Subcutaneous adipose tissue (tissue), 4 donors: ENCODE results near the gene ATG3. TPM values are rescaled to one million over a fixed set of nuclear protein-coding genes. Genes with fewer than 3 reads are reported as not detected.

Source experiments
- total RNA-seq, 4 donors: library from RNA; depleted of rRNA; stranded (reverse); fragments of >200 nt; gene quantifications; one replicate each; pipeline ENCODE4 v1.1.0, GENCODE V29; 2016

The ATG3 gene
- total RNA-seq, 4 donors from 2014 or later, result 53.9 to 79.3 (median 70.3) TPM

Other genes with a start within 250 kb of the ATG3 start
- 10 to 100 TPM in 1 of 4 donors, 1 to 10 TPM in 3; 2.6 to 10.2 (median 6.7) TPM for gene CD200, start 228.8 kb downstream of the ATG3 start, total RNA-seq
- 1 to 10 TPM in 2 of 4 donors, not detected in 2; 1.3 to 1.5 TPM for gene BTLA, start 62.5 kb downstream of the ATG3 start, total RNA-seq
- gene SLC35A5, start 83 bp upstream of the ATG3 start, total RNA-seq, result 10 to 100 TPM; 26.6 to 42.6 (median 37.6) TPM
- gene CCDC80, start 79.2 kb upstream of the ATG3 start, total RNA-seq, result 100 to 1,000 TPM in 2 of 4 donors, 10 to 100 TPM in 2; 50.3 to 260 (median 122) TPM